NT2/D1 (cell line): Measurements from ENCODE around the gene LTBP1.

Experiments used
- SUZ12 ChIP-seq: IDR thresholded peaks from 2 replicates; pipeline ENCODE4 v1.6.1; 2011; ENCODE audit not compliant: insufficient read length, insufficient read depth; ENCODE audit errors: extremely low read depth
- YY1 ChIP-seq: IDR thresholded peaks from 2 replicates; pipeline ENCODE4 v1.6.1; 2011; ENCODE audit not compliant: insufficient read length, insufficient read depth
- ZNF274 ChIP-seq: IDR thresholded peaks from 2 replicates; pipeline ENCODE4 v1.6.1; 2011; ENCODE audit warnings: mild to moderate bottlenecking, low read depth, low read length

DNA sequence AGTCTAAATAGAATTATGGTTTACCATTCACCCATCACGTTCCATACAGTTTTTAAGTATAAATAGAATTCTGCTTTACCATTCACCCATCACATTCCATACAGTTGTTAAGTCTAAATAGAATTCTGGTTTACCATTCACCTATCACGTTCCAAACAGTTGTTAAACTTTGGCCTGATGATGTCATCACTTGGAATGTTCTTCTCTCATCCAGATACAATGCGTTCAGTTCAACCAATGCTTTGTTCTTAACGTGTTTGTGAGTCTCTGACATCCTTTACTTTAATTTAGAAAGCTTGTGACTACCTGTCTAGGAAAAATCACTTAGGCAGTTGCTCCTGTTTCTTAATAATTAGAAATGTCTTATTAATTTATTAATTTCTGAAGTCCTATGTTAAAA is 293.4 kb downstream of the LTBP1 start:
- TF ChIP-seq SUZ12: no peak
- TF ChIP-seq ZNF274: no peak
- no peak for TF ChIP-seq YY1
